ENCODE measurements around the gene AP2A1. TPM values are rescaled to one million over a fixed set of nuclear protein-coding genes. Genes with fewer than 3 reads are reported as not detected.

Gene AP2A1
- total and polyA plus RNA-seq, 4 experiments from 2014 or later, result 2.6 to 56.2 (median 32.5) TPM

DNA sequence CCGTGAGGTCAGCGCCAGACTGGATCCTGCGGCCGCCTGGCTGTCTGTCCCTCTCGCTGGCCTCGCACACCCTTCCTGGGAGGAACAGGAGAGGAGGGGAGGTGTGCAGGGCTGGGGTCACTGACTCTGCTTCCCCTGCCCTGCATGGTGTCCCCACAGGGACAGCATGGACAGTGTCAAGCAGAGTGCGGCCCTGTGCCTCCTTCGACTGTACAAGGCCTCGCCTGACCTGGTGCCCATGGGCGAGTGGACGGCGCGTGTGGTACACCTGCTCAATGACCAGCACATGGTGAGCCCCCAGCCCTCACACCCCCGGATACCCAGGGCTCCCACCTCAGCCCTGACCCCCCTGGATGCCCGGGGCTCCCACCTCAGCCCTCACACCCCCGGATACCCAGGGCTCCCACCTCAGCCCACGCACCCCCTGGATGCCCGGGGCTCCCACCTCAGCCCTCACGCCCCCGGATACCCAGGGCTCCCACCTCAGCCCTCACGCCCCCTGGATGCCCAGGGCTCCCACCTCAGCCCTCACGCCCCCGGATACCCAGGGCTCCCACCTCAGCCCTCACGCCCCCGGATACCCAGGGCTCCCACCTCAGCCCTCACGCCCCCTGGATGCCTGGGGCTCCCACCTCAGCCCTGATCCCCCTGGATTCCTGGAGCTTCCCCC lies 25.1 kb downstream of the AP2A1 start:
- POLR2A ChIA-PET (ENCODE audit: partially characterized antibody), result no interaction called here
- intact Hi-C loops (cut with micrococcal nuclease), result no loop called here

DNA sequence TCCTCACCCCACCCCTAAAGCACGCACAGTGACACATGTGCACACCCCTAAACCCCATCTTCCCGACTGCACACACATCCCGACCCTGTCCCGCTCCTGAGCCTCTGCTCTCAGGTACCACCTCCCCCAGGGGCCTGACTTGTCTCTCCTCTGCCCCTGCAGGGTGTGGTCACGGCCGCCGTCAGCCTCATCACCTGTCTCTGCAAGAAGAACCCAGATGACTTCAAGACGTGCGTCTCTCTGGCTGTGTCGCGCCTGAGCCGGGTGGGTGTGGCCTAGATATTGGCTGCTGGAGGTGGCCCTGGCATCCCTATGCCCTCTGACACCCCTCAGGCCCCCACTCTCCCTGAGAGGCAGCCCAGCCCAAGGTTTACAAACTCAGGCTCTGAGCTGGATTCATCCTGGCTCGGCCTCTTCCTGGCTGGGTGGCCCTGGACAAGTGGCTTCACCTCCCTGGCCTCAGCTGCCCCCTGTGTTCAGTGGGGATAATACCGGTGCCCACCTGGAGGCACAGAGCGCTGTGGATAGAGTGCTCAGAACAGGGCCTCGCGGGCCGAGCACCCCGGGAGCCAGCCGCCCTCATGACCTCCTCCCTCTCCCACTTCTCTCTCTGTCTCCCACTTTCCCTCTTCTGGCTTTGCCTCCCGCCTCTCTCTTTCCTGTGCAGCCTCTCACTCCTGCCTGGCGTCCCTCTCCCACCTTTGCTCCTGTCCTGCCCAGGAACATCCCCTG lies 26.2 kb downstream of the AP2A1 start:
- Histone ChIP-seq H3K4me3 (ENCODE audit: low read length in 2 of 2) (no peak overlapping the region), H3K36me3 (ENCODE audit: insufficient read depth, low read length) (peaks cover 44% of the 10 kb centered on the region), H3K27ac (ENCODE audit: low read depth, low read length) (no peak overlapping the region), H3K27me3 (ENCODE audit: insufficient read depth, low read length) (no peaks in the 10 kb centered on the region), H3K9me3 (ENCODE audit: control insufficient read depth in 1 of 2, low read length in 2 of 2) (no peaks in the 10 kb centered on the region), H3K4me1 (ENCODE audit: insufficient read depth, low read length) (no peaks in the 10 kb centered on the region)
- ChIA-PET POLR2A (ENCODE audit: partially characterized antibody) (interaction anchor here (0.6 kb wide), 1 partner anchor 681 kb away, joined by 3 read pairs; no protein-coding TSS in a partner anchor), CTCF (ENCODE audit: partially characterized antibody) (no interaction called here)
- Mint-ChIP-seq H3K4me3 (no peak overlapping the region), H3K36me3 (peaks cover 29 to 74% of the 10 kb centered on the region in 2 donors), H3K9me3 (no peaks in the 10 kb centered on the region), H3K27me3 (no peaks in the 10 kb centered on the region), H3K4me1 (peaks cover 0 to 8% (median 3%) of the 10 kb centered on the region in 4 donors), H3K27ac (peak overlapping the region in 1 of 7 donors; percentile 63)
- DNase-seq, result no peak
- intact Hi-C loops (cut with micrococcal nuclease), result no loop called here

More for the DNA sequence above, 25.1 kb downstream of the AP2A1 start:
- Histone ChIP-seq H3K36me3 (ENCODE audit: insufficient read depth, low read length) (peaks cover 35% of the 10 kb centered on the region), H3K27me3 (ENCODE audit: insufficient read depth, low read length) (no peaks in the 10 kb centered on the region), H3K9me3 (ENCODE audit: control insufficient read depth in 1 of 2, low read length in 2 of 2) (no peaks in the 10 kb centered on the region), H3K27ac (ENCODE audit: low read depth, low read length) (no peak overlapping the region), H3K4me3 (ENCODE audit: low read length in 2 of 2) (no peak overlapping the region), H3K4me1 (ENCODE audit: insufficient read depth, low read length) (no peaks in the 10 kb centered on the region)
- DNase-seq, result no peak
- Mint-ChIP-seq H3K36me3 (peaks cover 34 to 74% of the 10 kb centered on the region in 2 donors), H3K9me3 (no peaks in the 10 kb centered on the region), H3K27me3 (no peaks in the 10 kb centered on the region), H3K27ac (no peak overlapping the region), H3K4me3 (no peak overlapping the region), H3K4me1 (peaks cover 0 to 8% (median 4%) of the 10 kb centered on the region in 4 donors)
- CTCF ChIA-PET (ENCODE audit: partially characterized antibody), result no interaction called here

DNA sequence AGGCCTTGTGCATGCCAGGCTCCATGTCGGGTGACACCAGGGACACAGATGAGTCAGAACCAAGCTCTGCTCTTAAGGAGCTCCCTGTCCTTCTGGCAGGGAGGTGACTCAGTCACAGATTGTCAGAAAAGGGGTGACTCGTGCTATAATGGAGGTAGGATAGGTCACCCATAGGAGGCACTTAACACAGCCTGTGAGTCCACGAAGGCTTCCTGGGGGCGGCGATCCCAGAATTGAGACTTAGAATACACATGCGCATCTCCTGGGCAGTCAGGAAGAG lies 26.7 kb downstream of the AP2A1 start:
- no peaks in the 10 kb centered on the region for H3K4me1 ChIP-seq (ENCODE audit: insufficient read depth, low read length)
- no peaks in the 10 kb centered on the region for H3K9me3 ChIP-seq (ENCODE audit: control insufficient read depth in 1 of 2, low read length in 2 of 2)
- H3K4me3 Mint-ChIP-seq, result no peak overlapping the region
- intact Hi-C loops (cut with micrococcal nuclease), result no loop called here
- no peak overlapping the region for H3K4me3 ChIP-seq (ENCODE audit: low read length in 2 of 2)
- peaks cover 0 to 4% (median 1%) of the 10 kb centered on the region in 4 donors for H3K4me1 Mint-ChIP-seq
- H3K9me3 Mint-ChIP-seq, result no peaks in the 10 kb centered on the region
- peaks cover 24 to 73% of the 10 kb centered on the region in 2 donors for H3K36me3 Mint-ChIP-seq
- no peak for DNase-seq
- H3K36me3 ChIP-seq (ENCODE audit: insufficient read depth, low read length), result peaks cover 49% of the 10 kb centered on the region
- H3K27me3 ChIP-seq (ENCODE audit: insufficient read depth, low read length), result no peaks in the 10 kb centered on the region
- ChIA-PET CTCF (ENCODE audit: partially characterized antibody) (no interaction called here), POLR2A (ENCODE audit: partially characterized antibody) (interaction anchor here (0.6 kb wide), 1 partner anchor 680 kb away, joined by 3 read pairs; no protein-coding TSS in a partner anchor)
- H3K27ac Mint-ChIP-seq, result peak overlapping the region in 1 of 7 donors; percentile 63
- no peaks in the 10 kb centered on the region for H3K27me3 Mint-ChIP-seq
- no peak overlapping the region for H3K27ac ChIP-seq (ENCODE audit: low read depth, low read length)

DNA sequence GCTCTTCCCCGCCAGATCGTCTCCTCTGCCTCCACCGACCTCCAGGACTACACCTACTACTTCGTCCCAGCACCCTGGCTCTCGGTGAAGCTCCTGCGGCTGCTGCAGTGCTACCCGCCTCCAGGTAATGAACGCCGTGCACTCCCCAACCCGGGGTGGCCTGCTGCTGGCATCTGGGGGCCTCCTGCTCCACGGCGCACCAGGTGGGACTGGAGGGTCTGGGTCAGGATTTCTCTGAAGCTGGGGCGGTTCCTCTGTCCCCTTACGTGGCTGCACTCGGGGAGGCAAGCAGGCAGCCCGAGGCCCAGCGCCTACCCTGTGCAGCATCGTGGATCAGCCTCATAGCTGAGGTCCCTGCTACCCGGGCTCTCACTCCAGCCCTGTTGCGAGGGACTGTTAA lies 28.8 kb downstream of the AP2A1 start:
- intact Hi-C loops (cut with micrococcal nuclease), result no loop called here
- H3K27ac ChIP-seq (ENCODE audit: low read depth, low read length), result no peak overlapping the region
- peaks cover 56% of the 10 kb centered on the region for H3K36me3 ChIP-seq (ENCODE audit: insufficient read depth, low read length)
- H3K4me1 ChIP-seq (ENCODE audit: insufficient read depth, low read length), result no peaks in the 10 kb centered on the region
- no peak overlapping the region for H3K27ac Mint-ChIP-seq
- H3K9me3 Mint-ChIP-seq, result no peaks in the 10 kb centered on the region
- no peak overlapping the region for H3K4me3 ChIP-seq (ENCODE audit: low read length in 2 of 2)
- H3K4me3 Mint-ChIP-seq, result no peak overlapping the region
- POLR2A ChIA-PET (ENCODE audit: partially characterized antibody), result interaction anchor here (0.9 kb wide), 1 partner anchor 17 kb away, joined by 4 read pairs; the partner anchor contains the start of gene FUZ
- CTCF ChIA-PET (ENCODE audit: partially characterized antibody), result no interaction called here
- no peak for DNase-seq
- H3K9me3 ChIP-seq (ENCODE audit: control insufficient read depth in 1 of 2, low read length in 2 of 2), result no peaks in the 10 kb centered on the region
- H3K27me3 ChIP-seq (ENCODE audit: insufficient read depth, low read length), result no peaks in the 10 kb centered on the region
- peaks cover 13 to 72% of the 10 kb centered on the region in 2 donors for H3K36me3 Mint-ChIP-seq
- peaks cover 0 to 3% (median 0%) of the 10 kb centered on the region in 4 donors for H3K4me1 Mint-ChIP-seq
- H3K27me3 Mint-ChIP-seq, result no peaks in the 10 kb centered on the region

DNA sequence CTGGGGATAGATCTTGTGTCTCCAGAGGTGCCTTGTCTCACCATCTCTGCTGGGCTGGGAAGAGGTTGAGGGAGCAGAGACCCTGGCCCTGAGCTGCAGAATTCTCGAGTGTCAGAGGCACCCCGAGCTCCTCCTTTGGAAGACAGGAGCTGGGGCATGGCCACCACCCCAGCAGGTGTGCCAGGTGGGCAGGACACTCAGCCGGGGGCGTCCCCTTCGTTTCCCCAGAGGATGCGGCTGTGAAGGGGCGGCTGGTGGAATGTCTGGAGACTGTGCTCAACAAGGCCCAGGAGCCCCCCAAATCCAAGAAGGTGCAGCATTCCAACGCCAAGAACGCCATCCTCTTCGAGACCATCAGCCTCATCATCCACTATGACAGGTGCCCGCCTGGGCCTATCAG lies 31.8 kb downstream of the AP2A1 start:
- peaks cover 0 to 1% (median 0%) of the 10 kb centered on the region in 8 donors for H3K9me3 Mint-ChIP-seq
- CTCF ChIA-PET (ENCODE audit: partially characterized antibody), result no interaction called here
- H3K4me1 Mint-ChIP-seq, result peaks cover 0 to 3% (median 0%) of the 10 kb centered on the region in 4 donors

DNA sequence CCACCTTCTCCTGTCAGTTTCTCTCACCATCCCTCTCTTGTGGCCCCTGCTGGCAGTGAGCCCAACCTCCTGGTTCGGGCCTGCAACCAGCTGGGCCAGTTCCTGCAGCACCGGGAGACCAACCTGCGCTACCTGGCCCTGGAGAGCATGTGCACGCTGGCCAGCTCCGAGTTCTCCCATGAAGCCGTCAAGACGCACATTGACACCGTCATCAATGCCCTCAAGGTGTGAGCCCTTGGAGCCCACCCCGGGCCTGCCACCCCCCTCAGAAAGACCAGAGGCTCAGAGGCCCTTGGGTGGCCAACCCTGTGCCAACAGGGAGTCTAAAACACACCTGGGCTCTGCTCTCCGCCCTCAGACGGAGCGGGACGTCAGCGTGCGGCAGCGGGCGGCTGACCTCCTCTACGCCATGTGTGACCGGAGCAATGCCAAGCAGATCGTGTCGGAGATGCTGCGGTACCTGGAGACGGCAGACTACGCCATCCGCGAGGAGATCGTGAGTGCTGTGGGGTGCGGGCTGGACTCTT lies 32.5 kb downstream of the AP2A1 start:
- ChIA-PET CTCF (ENCODE audit: partially characterized antibody) (no interaction called here), POLR2A (ENCODE audit: partially characterized antibody) (no interaction called here)
- no peak overlapping the region for H3K4me3 ChIP-seq (ENCODE audit: low read length in 2 of 2)
- Mint-ChIP-seq H3K27ac (no peak overlapping the region), H3K36me3 (peaks cover 16 to 62% of the 10 kb centered on the region in 2 donors), H3K4me3 (no peak overlapping the region), H3K27me3 (no peaks in the 10 kb centered on the region), H3K9me3 (peaks cover 0 to 1% (median 0%) of the 10 kb centered on the region in 8 donors), H3K4me1 (peaks cover 0 to 3% (median 0%) of the 10 kb centered on the region in 4 donors)
- H3K27me3 ChIP-seq (ENCODE audit: insufficient read depth, low read length), result no peaks in the 10 kb centered on the region
- no peak overlapping the region for H3K27ac ChIP-seq (ENCODE audit: low read depth, low read length)
- intact Hi-C loops (cut with micrococcal nuclease), result no loop called here
- H3K9me3 ChIP-seq (ENCODE audit: control insufficient read depth in 1 of 2, low read length in 2 of 2), result no peaks in the 10 kb centered on the region
- DNase-seq, result no peak
- peaks cover 55% of the 10 kb centered on the region for H3K36me3 ChIP-seq (ENCODE audit: insufficient read depth, low read length)
- H3K4me1 ChIP-seq (ENCODE audit: insufficient read depth, low read length), result no peaks in the 10 kb centered on the region

More for the DNA sequence above, 31.8 kb downstream of the AP2A1 start:
- Histone ChIP-seq H3K27ac (ENCODE audit: low read depth, low read length) (no peak overlapping the region), H3K4me3 (ENCODE audit: low read length in 2 of 2) (no peak overlapping the region), H3K9me3 (ENCODE audit: control insufficient read depth in 1 of 2, low read length in 2 of 2) (no peaks in the 10 kb centered on the region), H3K36me3 (ENCODE audit: insufficient read depth, low read length) (peaks cover 54% of the 10 kb centered on the region), H3K27me3 (ENCODE audit: insufficient read depth, low read length) (no peaks in the 10 kb centered on the region), H3K4me1 (ENCODE audit: insufficient read depth, low read length) (no peaks in the 10 kb centered on the region)
- H3K36me3 Mint-ChIP-seq, result peaks cover 14 to 63% of the 10 kb centered on the region in 2 donors
- H3K27me3 Mint-ChIP-seq, result no peaks in the 10 kb centered on the region
- H3K27ac Mint-ChIP-seq, result no peak overlapping the region
- no peak overlapping the region for H3K4me3 Mint-ChIP-seq
- intact Hi-C loops (cut with micrococcal nuclease), result no loop called here
- POLR2A ChIA-PET (ENCODE audit: partially characterized antibody), result no interaction called here
- DNase-seq, result no peak

DNA sequence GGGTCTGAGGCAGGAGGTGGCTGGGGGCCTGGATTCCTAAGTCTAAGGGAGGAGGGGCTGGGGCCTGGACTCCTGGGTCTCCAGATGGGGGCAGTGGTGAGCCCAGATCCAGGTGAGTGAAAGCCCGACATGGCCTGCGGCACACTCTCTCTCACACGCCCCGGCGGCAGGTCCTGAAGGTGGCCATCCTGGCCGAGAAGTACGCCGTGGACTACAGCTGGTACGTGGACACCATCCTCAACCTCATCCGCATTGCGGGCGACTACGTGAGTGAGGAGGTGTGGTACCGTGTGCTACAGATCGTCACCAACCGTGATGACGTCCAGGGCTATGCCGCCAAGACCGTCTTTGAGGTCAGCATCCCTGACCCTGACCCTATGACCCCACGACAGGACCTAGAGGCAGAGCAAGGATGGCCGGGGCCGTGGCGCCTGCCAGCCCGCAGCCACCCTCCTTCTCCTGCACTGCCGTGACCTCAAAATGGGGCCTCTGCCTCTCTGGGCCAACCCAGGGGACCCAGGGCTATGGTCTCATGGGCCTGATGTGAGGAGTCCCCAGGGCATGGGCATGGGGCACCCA lies 33.1 kb downstream of the AP2A1 start:
- CTCF ChIA-PET (ENCODE audit: partially characterized antibody), result no interaction called here
- POLR2A ChIA-PET (ENCODE audit: partially characterized antibody), result no interaction called here
- Histone ChIP-seq H3K27ac (ENCODE audit: low read depth, low read length) (no peak overlapping the region), H3K4me1 (ENCODE audit: insufficient read depth, low read length) (no peaks in the 10 kb centered on the region), H3K27me3 (ENCODE audit: insufficient read depth, low read length) (no peaks in the 10 kb centered on the region), H3K4me3 (ENCODE audit: low read length in 2 of 2) (no peak overlapping the region), H3K9me3 (ENCODE audit: control insufficient read depth in 1 of 2, low read length in 2 of 2) (no peaks in the 10 kb centered on the region), H3K36me3 (ENCODE audit: insufficient read depth, low read length) (peaks cover 53% of the 10 kb centered on the region)
- DNase-seq, result no peak
- Mint-ChIP-seq H3K27ac (no peak overlapping the region), H3K9me3 (peaks cover 0 to 1% (median 0%) of the 10 kb centered on the region in 8 donors), H3K27me3 (no peaks in the 10 kb centered on the region), H3K4me3 (no peak overlapping the region), H3K4me1 (peaks cover 0 to 3% (median 0%) of the 10 kb centered on the region in 4 donors), H3K36me3 (peaks cover 14 to 60% of the 10 kb centered on the region in 2 donors)
- intact Hi-C loops (cut with micrococcal nuclease), result no loop called here

All from CD4-positive, alpha-beta memory T cell (primary cell).